Breast epithelium (tissue), 3 donors: ENCODE measurements around the gene TUBA4B.

Experiments used
- POLR2A ChIP-seq: fragments of 450-650 bp; IDR thresholded peaks from one replicate; pipeline ENCODE4 v1.6.1; 2016; ENCODE audit warnings: antibody characterized with exemption, mild to moderate bottlenecking, moderate library complexity
- TF ChIP-seq, protein P1 (sequence below), 3 donors: fragments of 450-650 bp; IDR thresholded peaks; one replicate each; pipeline ENCODE4 v1.5.1; 2016 to 2017; ENCODE audit warnings: antibody characterized with exemption in 3 of 3, mild to moderate bottlenecking in 3 of 3, moderate library complexity in 3 of 3

DNA sequence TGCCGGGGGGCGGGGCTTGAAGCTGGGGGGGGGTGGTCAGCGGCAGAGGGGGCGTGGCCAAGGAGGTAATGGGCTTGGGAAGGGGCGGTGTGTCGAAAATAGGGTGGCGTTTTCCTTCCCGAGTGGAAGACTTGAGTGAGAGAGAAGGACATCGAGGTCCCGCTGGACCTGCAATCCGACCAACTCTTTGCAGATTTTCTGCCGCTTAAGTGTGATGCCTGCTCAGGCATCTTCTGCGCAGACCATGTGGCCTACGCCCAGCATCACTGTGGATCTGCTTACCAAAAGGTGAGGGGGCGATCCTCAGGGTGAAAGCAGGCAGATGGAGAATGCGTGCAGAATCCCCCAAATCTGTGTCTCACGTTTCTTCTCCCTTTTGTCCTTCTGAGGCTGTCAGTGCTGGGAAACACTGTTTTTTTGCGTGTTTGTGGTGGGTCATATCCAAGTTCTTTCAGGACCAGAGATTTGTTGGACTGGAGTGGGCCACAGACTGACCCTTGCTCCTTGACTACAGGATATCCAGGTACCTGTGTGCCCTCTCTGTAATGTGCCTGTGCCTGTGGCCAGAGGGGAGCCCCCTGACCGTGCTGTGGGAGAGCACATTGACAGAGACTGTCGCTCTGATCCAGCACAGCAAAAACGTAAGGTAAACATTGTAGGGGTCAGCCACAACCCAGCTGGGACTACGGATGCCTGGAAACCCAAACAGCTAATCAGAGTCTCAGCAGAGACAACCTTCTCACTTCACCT lies 45.7 kb upstream of the TUBA4B start:
- TF ChIP-seq, protein P1, sequence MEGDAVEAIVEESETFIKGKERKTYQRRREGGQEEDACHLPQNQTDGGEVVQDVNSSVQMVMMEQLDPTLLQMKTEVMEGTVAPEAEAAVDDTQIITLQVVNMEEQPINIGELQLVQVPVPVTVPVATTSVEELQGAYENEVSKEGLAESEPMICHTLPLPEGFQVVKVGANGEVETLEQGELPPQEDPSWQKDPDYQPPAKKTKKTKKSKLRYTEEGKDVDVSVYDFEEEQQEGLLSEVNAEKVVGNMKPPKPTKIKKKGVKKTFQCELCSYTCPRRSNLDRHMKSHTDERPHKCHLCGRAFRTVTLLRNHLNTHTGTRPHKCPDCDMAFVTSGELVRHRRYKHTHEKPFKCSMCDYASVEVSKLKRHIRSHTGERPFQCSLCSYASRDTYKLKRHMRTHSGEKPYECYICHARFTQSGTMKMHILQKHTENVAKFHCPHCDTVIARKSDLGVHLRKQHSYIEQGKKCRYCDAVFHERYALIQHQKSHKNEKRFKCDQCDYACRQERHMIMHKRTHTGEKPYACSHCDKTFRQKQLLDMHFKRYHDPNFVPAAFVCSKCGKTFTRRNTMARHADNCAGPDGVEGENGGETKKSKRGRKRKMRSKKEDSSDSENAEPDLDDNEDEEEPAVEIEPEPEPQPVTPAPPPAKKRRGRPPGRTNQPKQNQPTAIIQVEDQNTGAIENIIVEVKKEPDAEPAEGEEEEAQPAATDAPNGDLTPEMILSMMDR (IDR thresholded peaks at IDR 0.05) = no peak
- TF ChIP-seq POLR2A = no peak
